SK-N-SH (cell line): ENCODE data around the gene ELFN2. TPM values are rescaled to one million over a fixed set of nuclear protein-coding genes. Genes with fewer than 3 reads are reported as not detected.

ENCODE experiments used
- CTCF ChIA-PET: fragments of 300-600, 350-600 bp; formaldehyde crosslinking; extraction: SDS; loops from one replicate; lab custom pipeline; 2021; lab: Yijun Ruan, JAX
- POLR2A ChIA-PET: fragments of 350-600 bp; sonication (Branson Sonifier 250); formaldehyde crosslinking; extraction: SDS; loops from one replicate; lab custom pipeline; 2020; ENCODE audit warnings: antibody characterized with exemption, inconsistent platforms; lab: Yijun Ruan, JAX
- DNase-seq: peaks from one replicate; pipeline ENCODE4 v3.0.0; 2012
- H2AFZ ChIP-seq: fragments of 200-600 bp; sonication (generic); 2 replicates; pipeline ENCODE4 v1.8.1; 2016; ENCODE audit warnings: antibody characterized with exemption, mild to moderate bottlenecking, low read depth
- H3F3A ChIP-seq: fragments of 200-600 bp; sonication (generic); replicated peaks from 2 replicates; pipeline ENCODE3; 2016; ENCODE audit warnings: antibody characterized with exemption, mild to moderate bottlenecking; ENCODE audit not compliant: insufficient read depth
- H3K27ac ChIP-seq, 2 experiments: fragments of 200-500 bp in 1 of 2; fragments of 200-600 bp in 1 of 2; sonication (Bioruptor generic) in 1 of 2; sonication (generic), shearing (Covaris generic) in 1 of 2; 2 replicates each; pipeline versions ENCODE4 v1.5.1 to v1.6.1; 2014 to 2016; ENCODE audit warnings: low read depth in 2 of 2, inconsistent platforms in 1 of 2, low read length in 1 of 2, mild to moderate bottlenecking in 1 of 2, mixed read lengths in 1 of 2
- H3K27me3 ChIP-seq: fragments of 200-600 bp; sonication (generic), shearing (Covaris generic); 2 replicates; pipeline ENCODE4 v1.6.1; 2016; ENCODE audit warnings: mixed run types; ENCODE audit not compliant: insufficient read depth
- H3K36me3 ChIP-seq, 2 experiments: fragments of 200-500 bp in 1 of 2; fragments of 200-600 bp in 1 of 2; sonication (Bioruptor generic) in 1 of 2; sonication (generic) in 1 of 2; replicated peaks in 1 of 2; 2 replicates each; pipeline versions ENCODE3 to v1.5.1; 2014 to 2016; ENCODE audit warnings: low read length in 1 of 2, mild to moderate bottlenecking in 1 of 2; ENCODE audit not compliant: insufficient read depth in 2 of 2, control insufficient read depth in 1 of 2
- H3K4me1 ChIP-seq, 2 experiments: fragments of 200-500 bp in 1 of 2; fragments of 200-600 bp in 1 of 2; sonication (Bioruptor generic) in 1 of 2; sonication (generic), shearing (Covaris generic) in 1 of 2; 2 replicates each; pipeline versions ENCODE4 v1.5.1 to v1.6.1; 2014 to 2016; ENCODE audit warnings: low read depth in 1 of 2, low read length in 1 of 2, mixed run types in 1 of 2; ENCODE audit not compliant: insufficient read depth in 2 of 2, control insufficient read depth in 1 of 2
- H3K4me2 ChIP-seq: fragments of 200-600 bp; sonication (generic), shearing (Covaris generic); 2 replicates; pipeline ENCODE4 v1.6.1; 2017; ENCODE audit warnings: mixed run types
- H3K4me3 ChIP-seq, 2 experiments: fragments of 200-500 bp in 1 of 2; fragments of 200-600 bp in 1 of 2; sonication (Bioruptor generic) in 1 of 2; sonication (generic), shearing (Covaris generic) in 1 of 2; 2 replicates each; pipeline versions ENCODE4 v1.5.1 to v1.8.1; 2014 to 2016; ENCODE audit warnings: low read depth in 2 of 2, inconsistent platforms in 1 of 2, low read length in 1 of 2, mild to moderate bottlenecking in 1 of 2, mixed read lengths in 1 of 2, moderate library complexity in 1 of 2
- H3K79me2 ChIP-seq: fragments of 200-600 bp; sonication (generic); 2 replicates; pipeline ENCODE4 v1.8.1; 2017; ENCODE audit warnings: mild to moderate bottlenecking; ENCODE audit not compliant: insufficient read depth
- H3K9ac ChIP-seq: fragments of 200-600 bp; sonication (generic); 2 replicates; pipeline ENCODE4 v1.6.1; 2017; ENCODE audit warnings: mixed run types
- H3K9me2 ChIP-seq: fragments of 200-600 bp; sonication (generic); 2 replicates; pipeline ENCODE4 v1.6.1; 2017; ENCODE audit warnings: mixed run types
- H3K9me3 ChIP-seq: fragments of 200-600 bp; sonication (generic); 2 replicates; pipeline ENCODE4 v1.6.1; 2017; ENCODE audit warnings: mixed run types, mild to moderate bottlenecking, moderate library complexity
- H4K20me1 ChIP-seq: fragments of 200-600 bp; sonication (generic); 2 replicates; pipeline ENCODE4 v1.6.1; 2017; ENCODE audit warnings: mild to moderate bottlenecking, mixed run types; ENCODE audit not compliant: insufficient read depth
- FOXJ3 ChIP-seq: sonication (generic); formaldehyde crosslinking; IDR thresholded peaks from 2 replicates; pipeline ENCODE4 v1.5.1; 2020; ENCODE audit warnings: mild to moderate bottlenecking, missing genetic modification reagents
- GATA2 ChIP-seq: sonication (generic); formaldehyde crosslinking; IDR thresholded peaks from 2 replicates; pipeline ENCODE4 v1.5.0; 2020; ENCODE audit warnings: mild to moderate bottlenecking, missing genetic modification reagents
- IRF3 ChIP-seq: fragments of 150-350 bp; IDR thresholded peaks from 2 replicates; pipeline ENCODE4 v1.6.1; 2016; ENCODE audit warnings: mild to moderate bottlenecking, low read depth, low read length
- NFIC ChIP-seq: IDR thresholded peaks from 2 replicates; pipeline ENCODE4 v1.4.0; 2012; ENCODE audit warnings: borderline replicate concordance
- NRF1 ChIP-seq: IDR thresholded peaks from 2 replicates; pipeline ENCODE4 v1.6.1; 2012; ENCODE audit warnings: low read depth, mild to moderate bottlenecking, low read length
- PBX3 ChIP-seq: IDR thresholded peaks from 2 replicates; pipeline ENCODE4; 2012
- POLR2AphosphoS5 ChIP-seq: IDR thresholded peaks from 2 replicates; pipeline ENCODE4 v1.6.1; 2012; ENCODE audit warnings: low read depth, low read length
- RCOR1 ChIP-seq: fragments of 150-350 bp; IDR thresholded peaks from 2 replicates; pipeline ENCODE4 v1.6.1; 2017; ENCODE audit warnings: antibody characterized with exemption, low read length
- SMC3 ChIP-seq: IDR thresholded peaks from 2 replicates; pipeline ENCODE4 v1.6.1; 2012; ENCODE audit warnings: low read depth, low read length, improper control_type of control experiment
- TAF1 ChIP-seq: IDR thresholded peaks from 2 replicates; pipeline ENCODE4 v1.6.1; 2012; ENCODE audit warnings: low read depth, mild to moderate bottlenecking, low read length, moderate library complexity, borderline replicate concordance
- TCF12 ChIP-seq: IDR thresholded peaks from 2 replicates; pipeline ENCODE4 v1.4.0; 2012
- TEAD4 ChIP-seq: IDR thresholded peaks from 2 replicates; pipeline ENCODE4 v1.4.0; 2012; ENCODE audit warnings: mild to moderate bottlenecking, borderline replicate concordance; ENCODE audit not compliant: insufficient read depth
- USF1 ChIP-seq: IDR thresholded peaks from 2 replicates; pipeline ENCODE4 v1.4.0; 2012; ENCODE audit warnings: low read depth, borderline replicate concordance
- YY1 ChIP-seq: IDR thresholded peaks from 2 replicates; pipeline ENCODE4 v1.4.0; 2012; ENCODE audit warnings: low read depth, mild to moderate bottlenecking
- ZBTB33 ChIP-seq: IDR thresholded peaks from 2 replicates; pipeline ENCODE4 v1.4.0; 2012; ENCODE audit warnings: low read depth, borderline replicate concordance
- WGBS: methylation state at CpG from one replicate; pipeline ENCODE4 v1.1.6; 2017; ENCODE audit warnings: low lambda C conversion rate; 5-methylcytosine and 5-hydroxymethylcytosine counted together
- polyA plus RNA-seq, 3 experiments: library from polyadenylated mRNA; depleted of rRNA; stranded (reverse); fragments of >200 nt; gene quantifications; 2 replicates each; pipeline ENCODE4 v1.2.3, GENCODE V29; 2012

ELFN2 gene
- polyA plus RNA-seq, 1 of the 3 experiments (the other 2 are of a cell fraction), result 2.8 TPM

GRCh38 chr22:37431801-37432707 lies 4.8 kb upstream of the ELFN2 start (continued):
- peak; percentile 70; the same call in 1 of the 2 replicates for TF ChIP-seq ZBTB33
- peak; percentile 66; the same call in 1 of the 2 replicates for TF ChIP-seq POLR2AphosphoS5
- TF ChIP-seq IRF3, result no peak
- TF ChIP-seq TCF12, result peak; percentile 93
- TF ChIP-seq GATA2 (CRISPR knock-in tag), result no peak
- peak; percentile 70 for TF ChIP-seq USF1
- TF ChIP-seq FOXJ3 (CRISPR knock-in tag), result no peak
- no peak for TF ChIP-seq SMC3
- no peak for TF ChIP-seq RCOR1

GRCh38 chr22:37431366-37431765 lies 4.1 kb upstream of the ELFN2 start:
- TF ChIP-seq YY1 (no peak), TEAD4 (no peak), NFIC (peak; percentile 32; the same call in 1 of the 2 replicates), NRF1 (no peak), TAF1 (no peak), PBX3 (no peak)
- TF ChIP-seq, all 33 proteins: peak for 1
- no peak for DNase-seq
- Histone ChIP-seq H3K4me2 (peak overlapping the region; percentile 32; the same call in 1 of the 2 replicates), H3K79me2 (no peaks in the 10 kb centered on the region), H3K9me3 (peaks cover 5% of the 10 kb centered on the region; the same call in 1 of the 2 replicates), H2AFZ (no peak overlapping the region), H3K9ac (no peak overlapping the region), H3K4me3 (no peak overlapping the region), H3F3A (peaks cover 26% of the 10 kb centered on the region), H3K9me2 (no peaks in the 10 kb centered on the region), H3K27me3 (no peaks in the 10 kb centered on the region; the same call in 1 of the 2 replicates), H3K27ac (peak overlapping the region; percentile 1 to 86; a peak in 3 of 4 replicates), H4K20me1 (no peaks in the 10 kb centered on the region), H3K36me3 (no peaks in the 10 kb centered on the region), H3K4me1 (peaks cover 0 to 6% of the 10 kb centered on the region in 2 experiments; a peak in 1 of 4 replicates)
- POLR2A ChIA-PET, result no interaction called here
- CTCF ChIA-PET, result interaction anchor here (0.7 to 10.0 kb wide), 8 partner anchors 11 to 161 kb away, joined by 3 to 287 read pairs (median 16); no protein-coding TSS in a partner anchor
- WGBS, result 73% methylated on average over 9 of the region's 9 CpGs
